ENCODE results near the gene RASSF4. TPM values are rescaled to one million over a fixed set of nuclear protein-coding genes. Genes with fewer than 3 reads are reported as not detected.

The RASSF4 gene
- total RNA-seq, 1 donor from 2014 or later = 22.7 TPM

GRCh38 chr10:44975431-44976331, 16.1 kb downstream of the RASSF4 start:
- no peak for DNase-seq (ENCODE audit: low spot score)

DNA sequence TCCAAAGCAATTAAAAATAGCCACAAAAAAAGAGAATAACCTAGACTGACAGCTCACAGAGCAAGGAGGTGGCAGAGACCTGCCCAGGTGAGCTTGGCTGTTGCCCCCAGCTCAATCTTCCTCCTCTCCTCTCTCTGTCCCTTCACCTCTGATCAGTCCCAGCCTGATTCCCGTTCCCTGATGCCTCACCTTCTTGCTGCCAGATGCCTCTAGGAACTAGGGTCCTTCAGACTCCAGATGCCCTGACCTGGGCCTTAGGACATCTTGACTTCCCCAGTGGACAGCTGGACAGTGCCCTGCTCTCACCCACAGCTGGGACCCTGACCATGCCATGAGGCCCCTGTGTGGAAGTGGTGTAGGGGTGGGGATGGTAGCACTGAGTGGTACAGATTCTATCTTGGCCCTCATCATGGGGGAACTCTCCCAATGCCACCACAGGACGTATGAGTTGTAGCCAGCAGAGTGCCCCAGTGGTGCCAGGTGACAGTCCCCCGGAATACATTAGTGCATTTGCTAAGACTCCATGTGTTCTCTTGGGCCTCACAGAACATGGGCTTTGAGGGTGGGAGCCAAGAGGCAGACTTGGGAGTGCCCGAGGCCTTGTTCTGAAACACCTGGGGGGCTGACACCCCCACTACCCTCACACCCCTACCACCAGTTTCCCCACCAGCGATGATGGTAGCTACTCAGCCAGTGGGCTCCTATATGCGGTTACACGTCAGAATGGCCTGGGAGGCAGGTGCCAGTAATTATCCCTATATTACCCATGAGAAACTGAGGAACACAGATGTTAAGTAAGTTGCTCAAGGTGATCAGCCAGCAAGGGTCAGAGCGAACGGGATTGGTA, 17.0 kb downstream of the RASSF4 start:
- DNase-seq (ENCODE audit: low spot score) = no peak

DNA sequence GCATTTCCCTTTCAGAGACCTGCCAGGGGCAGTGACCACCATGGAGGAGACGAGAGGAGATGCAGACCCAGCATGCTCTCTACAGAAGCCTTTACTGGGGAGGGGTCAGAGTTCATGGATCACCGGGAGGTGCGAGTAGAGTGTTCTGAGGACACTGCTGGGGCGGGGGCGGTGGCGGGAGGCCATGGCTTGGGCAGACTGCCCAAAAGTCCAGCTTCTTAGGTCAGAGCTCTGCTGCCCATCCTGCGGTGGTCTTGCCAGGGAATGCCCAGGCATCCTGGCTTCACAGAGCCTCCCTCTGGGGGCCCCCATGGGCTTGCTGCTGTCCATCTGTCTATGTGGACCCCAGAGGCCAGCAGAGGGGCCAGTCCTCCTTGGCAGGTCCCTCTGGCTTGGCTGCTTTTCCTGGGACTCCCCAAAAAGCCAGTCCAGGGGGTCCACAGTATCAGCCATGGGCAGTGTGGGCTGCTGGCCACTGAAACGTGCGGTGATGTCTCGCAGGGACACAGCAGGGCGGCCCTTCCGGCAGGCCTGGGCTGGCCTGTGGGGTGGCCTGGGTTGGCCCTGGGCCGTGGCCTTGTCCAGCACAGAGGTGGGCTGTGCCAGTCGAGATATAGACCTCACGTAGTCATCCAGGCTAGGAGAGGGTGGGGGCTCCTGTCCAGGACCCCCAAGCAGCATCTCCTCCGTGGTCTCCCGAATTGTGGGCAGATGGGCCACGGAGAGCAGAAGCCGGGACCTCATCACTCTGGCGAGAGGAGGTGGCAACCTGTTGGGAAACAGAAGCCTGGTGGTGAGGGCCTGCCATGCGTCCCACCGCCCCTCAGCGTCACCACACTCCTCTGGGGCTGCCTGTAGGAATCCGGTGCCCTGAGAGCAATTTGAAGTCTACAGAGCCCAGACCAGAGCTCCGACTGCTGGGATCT, 17.9 kb downstream of the RASSF4 start:
- no peak for DNase-seq (ENCODE audit: low spot score)

GRCh38 chr10:44978213-44978569, 18.6 kb downstream of the RASSF4 start:
- no peak for DNase-seq (ENCODE audit: low spot score)

DNA sequence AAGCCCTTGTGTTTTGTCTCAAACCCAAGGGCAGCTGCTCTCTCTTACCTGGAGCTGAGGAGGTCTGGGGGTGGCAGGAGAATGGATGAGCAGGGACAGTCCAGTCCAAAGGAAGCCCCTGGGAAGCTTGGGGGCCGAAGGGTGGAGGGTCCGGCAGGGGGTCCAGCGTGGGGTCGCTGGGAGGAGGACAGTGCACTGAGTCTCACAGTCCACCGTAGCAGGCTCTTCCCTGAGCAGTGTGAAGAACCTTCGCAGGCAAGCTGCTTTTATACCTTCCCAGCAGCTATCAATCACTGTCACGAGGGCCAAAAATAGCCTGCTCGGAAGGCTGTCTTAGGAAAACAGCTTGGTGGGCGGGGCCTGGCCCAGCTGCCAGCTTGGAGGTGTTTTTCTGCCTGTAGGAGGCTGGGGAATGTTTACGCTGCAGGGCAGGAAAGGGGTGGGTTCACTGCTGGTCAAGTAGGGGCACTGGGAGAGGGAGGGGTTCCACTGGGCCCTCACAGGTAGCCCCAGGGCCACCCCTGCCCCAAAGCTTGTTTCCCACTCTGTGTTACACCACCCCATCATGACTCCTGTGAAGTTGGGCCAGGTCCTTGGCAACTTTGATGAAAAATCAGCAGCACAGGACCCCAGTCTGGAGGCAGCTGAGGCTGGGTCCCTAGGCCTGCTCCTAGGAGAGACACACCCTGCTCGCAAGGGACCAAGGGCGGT, 19.1 kb downstream of the RASSF4 start, which contains the start of gene DEPP1:
DEPP1 (minus strand) TSS at position 240 of the 711 bp plus-strand sequence. CDS start 779 bp downstream, outside the sequence.
- DNase-seq (ENCODE audit: low spot score) = peak; percentile 96

GRCh38 chr10:44979281-44980191, 19.9 kb downstream of the RASSF4 start:
- DNase-seq (ENCODE audit: low spot score) = no peak

DNA sequence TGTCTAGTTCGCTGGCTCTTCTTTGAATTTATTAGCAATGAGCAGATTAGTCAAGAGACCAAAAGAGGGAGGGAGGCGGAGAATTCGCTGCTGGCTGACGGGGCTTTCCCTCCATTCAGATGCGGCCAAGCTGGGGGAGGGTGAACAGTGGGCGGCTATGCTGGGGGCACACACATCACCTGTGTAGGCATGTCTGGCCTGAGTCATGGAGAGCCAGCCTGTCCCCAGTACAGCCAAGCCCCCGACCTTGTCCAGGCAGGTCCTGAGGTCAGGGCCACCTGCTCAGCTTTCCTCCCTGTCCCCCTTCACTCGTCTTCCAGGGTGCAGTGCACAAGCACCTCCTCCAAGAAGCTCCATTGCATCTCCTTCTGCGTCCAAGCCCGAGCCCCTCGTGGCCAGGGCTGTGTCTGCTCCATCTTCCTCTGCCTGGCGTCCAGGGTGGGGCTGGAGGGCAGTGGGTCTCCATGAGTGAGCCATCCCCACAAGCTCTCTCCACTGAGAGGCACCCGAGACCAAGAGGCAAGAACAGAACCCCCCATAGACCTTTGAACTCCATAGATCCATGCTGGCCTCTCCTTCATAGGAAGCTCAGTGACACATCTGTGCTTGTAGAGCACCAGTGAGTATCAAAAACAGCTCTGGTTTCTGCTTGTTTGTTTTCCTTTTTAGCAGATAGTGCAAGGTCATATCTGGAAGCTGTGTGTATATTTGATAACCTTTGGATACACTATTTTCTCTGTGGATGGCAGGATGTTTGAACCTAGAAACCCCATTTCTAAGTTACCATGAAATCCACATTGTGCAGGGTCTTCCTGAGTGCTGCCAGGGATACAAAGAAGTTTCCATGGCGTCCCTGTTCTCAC, 20.9 kb downstream of the RASSF4 start:
- no peak for DNase-seq (ENCODE audit: low spot score)

DNA sequence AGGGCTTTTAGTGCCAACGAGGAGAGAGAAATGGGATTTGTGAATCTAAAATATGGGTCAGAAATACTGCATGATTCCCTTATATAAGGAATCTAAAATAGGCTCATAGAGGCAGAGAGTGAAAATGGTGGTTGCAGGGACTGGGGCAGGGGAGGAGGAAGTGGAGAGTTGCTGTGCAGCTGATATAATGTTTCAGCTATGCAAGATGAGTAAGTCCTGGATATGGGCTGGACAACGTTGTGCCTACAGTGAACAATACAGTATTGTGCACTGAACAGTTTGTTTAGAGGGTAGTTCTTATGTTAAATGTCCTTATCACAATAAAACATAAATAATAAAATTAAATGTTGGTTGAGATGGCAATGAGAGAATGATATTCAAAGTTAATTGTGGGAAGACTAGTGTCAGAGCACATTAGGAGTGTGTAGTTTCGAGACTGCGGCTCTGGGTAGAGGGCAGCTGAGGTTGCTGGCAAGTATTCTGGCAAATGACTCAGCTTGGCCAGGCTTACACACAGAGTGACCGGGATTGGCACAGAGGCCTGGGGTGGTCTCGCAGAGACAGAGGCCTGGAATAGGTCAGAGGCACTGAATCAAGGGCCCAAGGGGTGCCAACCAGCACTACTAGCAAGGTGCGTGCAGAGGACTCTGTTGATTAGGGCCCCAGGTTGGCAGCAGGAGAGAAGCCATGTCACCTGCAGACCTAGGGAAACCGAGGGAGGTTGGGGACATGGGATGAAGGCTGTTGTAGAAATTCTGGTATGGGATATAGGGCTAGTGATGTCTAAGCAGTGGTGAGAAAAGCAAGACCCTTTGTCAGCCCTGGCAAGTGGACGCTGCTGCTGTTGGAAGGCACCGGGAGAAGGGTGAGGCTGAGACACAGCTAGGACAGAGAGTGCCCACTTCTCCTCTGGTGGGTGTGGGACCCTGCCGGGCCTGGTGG, 21.8 kb downstream of the RASSF4 start:
- no peak for DNase-seq (ENCODE audit: low spot score)

DNA sequence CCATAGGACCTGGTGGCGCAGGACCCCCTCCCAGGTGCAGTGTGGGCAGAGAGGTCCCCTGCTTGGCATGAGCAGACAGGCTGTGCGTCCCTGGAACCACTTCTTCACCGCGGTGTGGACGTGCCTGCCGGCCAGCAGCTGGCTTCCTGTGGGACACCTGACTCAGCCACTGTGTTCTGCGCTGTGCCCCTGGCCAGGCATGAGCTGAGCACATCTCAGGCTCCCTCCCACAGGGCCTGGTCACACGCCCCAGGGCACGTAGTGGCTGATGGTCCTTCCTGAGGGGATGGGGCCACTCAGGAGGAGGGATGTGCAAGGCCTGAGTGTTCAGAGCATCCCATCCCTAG, 22.5 kb downstream of the RASSF4 start:
- DNase-seq (ENCODE audit: low spot score) = no peak

DNA sequence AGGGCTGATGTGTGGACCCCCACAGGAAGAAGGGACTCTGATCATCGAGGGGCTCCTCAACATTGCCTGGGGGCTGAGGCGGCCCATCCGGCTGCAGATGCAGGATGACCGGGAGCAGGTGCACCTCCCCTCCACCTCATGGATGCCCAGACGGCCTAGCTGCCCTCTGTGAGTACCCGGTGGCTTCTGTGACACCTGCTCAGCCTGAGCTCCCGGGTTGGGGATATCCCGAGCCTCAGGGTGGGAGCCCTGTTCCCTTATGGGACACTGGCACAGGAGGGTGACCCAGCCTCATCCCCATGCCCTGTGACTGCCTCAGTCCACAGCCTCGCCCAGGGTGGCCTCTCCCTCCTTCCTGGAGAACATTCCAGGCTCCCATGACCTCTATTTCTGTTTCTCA, 22.9 kb downstream of the RASSF4 start:
- DNase-seq (ENCODE audit: low spot score) = no peak

GRCh38 chr10:44983066-44983894, 23.7 kb downstream of the RASSF4 start:
- DNase-seq (ENCODE audit: low spot score) = no peak

DNA sequence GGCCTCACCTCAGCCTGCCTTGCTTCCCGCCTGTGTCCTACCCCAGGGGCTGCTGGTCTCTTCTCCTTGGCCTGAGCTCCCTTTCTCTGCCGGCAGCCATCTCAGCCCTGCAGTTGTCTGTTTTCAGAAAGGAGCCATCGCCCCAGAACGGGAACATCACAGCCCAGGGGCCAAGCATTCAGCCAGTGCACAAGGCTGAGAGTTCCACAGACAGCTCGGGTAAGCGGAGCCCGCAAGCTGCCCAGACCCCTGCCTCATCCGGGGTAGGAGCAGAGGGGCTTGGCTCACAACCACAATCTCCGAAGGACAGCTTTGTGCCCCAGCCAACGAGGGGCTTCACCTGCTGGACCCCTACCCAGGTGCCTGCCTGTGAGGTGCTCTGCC, 24.3 kb downstream of the RASSF4 start:
- no peak for DNase-seq (ENCODE audit: low spot score)

- DNase-seq (ENCODE audit: low spot score) = no peak
These were observed 25.1 kb downstream of the RASSF4 start for GRCh38 chr10:44984671-44985101.

DNA sequence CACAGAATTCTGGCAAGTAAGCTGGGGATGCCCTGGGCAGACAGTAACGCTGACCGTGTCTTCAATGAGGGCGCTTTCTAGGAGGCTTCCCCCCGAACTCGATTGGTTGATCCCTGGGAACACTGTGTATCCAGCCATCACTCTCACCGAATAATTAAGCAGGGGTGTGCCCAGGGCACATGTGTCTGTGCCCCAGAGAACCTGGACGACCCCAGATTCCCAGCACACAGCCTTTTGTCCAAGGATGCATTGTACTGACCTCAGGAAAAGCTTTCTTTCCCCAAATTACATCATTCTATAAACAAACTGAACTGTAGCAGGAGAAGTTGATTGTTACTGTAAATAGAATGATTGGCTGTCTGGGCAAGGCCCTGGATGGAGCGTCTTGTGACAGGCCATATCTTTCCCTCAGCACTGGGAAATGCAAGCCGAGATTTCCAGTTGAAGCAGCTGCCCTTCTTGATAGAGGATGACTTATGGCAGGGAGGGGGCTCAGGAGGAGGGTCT, 25.6 kb downstream of the RASSF4 start:
- no peak for DNase-seq (ENCODE audit: low spot score)

DNA sequence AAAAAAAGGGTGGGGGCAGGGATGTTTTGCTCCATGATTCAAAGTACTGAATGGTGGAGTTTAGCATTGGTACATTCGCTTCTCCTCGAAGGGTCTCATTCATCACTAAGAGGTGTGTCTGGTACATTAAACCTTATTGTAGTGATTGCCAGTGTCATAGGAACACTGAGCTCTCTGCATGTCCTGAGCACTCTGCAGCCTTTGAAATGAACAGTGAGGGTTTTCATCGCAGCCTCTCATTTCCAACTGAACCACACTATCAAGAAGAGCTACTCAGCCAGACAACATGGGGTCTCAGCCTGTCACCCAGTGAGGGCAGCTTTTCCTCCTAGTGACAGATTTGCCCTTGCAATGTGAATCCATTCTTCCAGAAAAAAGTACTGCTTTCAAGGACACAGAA, 26.6 kb downstream of the RASSF4 start:
- DNase-seq (ENCODE audit: low spot score) = no peak

DNA sequence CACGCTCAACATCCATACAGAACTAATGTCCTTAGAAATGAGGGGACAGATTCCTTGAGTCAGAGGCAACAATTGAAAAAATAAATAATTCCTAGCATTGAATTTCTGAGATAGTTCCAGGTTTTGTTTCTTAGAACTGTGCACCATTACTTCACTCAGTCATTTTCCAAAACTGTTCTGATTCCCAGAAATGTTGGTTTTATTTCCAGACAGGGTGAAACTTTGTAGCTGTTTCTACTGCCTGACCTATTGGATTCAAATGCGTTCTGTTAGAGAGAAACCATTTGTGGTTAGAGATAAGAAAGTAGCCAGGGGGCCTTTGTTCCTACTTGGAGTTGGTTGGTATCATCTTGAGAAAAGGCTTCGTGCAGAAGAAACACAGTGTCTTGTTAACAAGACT, 27.1 kb downstream of the RASSF4 start:
- peak; percentile 1 for DNase-seq (ENCODE audit: low spot score)
